PC-3 (cell line): ENCODE data around the gene LMTK3. TPM values are rescaled to one million over a fixed set of nuclear protein-coding genes. Genes with fewer than 3 reads are reported as not detected.

Experiments used
- ATAC-seq: fragments of 200-7000 bp; cut with Tn5 transposase; 2 replicates; pipeline ENCODE4 v1.9.1; 2020; ENCODE audit warnings: mild to moderate bottlenecking, moderate library complexity
- BruUV-seq: library from RNA; stranded (reverse); fragments of 400-500 nt; replicated peaks from 2 replicates; lab custom pipeline; 2021; lab: Mats Ljungman, UMichigan
- CTCF ChIA-PET: fragments of 300-600 bp; sonication (Branson Sonifier 250); formaldehyde crosslinking; loops from one replicate; lab custom pipeline; 2022; ENCODE audit warnings: antibody characterized with exemption; lab: Charles Lee
- POLR2A ChIA-PET: fragments of 300-600 bp; sonication (Branson Sonifier 250); formaldehyde crosslinking; loops from one replicate; lab custom pipeline; 2022; ENCODE audit warnings: antibody characterized with exemption; ENCODE audit not compliant: unreplicated experiment; lab: Charles Lee
- DNase-seq: peaks from one replicate; pipeline ENCODE4 v3.0.0-alpha.2; 2015
- H2AFZ ChIP-seq: fragments of 300-600 bp; sonication (generic); 2 replicates; pipeline ENCODE4 v1.6.0; 2016; ENCODE audit warnings: antibody characterized with exemption, low read length
- H3F3A ChIP-seq: fragments of 300-600 bp; sonication (generic); one replicate; pipeline ENCODE4 v1.6.0; 2017; ENCODE audit warnings: antibody characterized with exemption, low read length, control low read depth, mild to moderate bottlenecking; ENCODE audit not compliant: unreplicated experiment
- H3K27ac ChIP-seq: fragments of 300-600 bp; sonication (generic); 2 replicates; pipeline ENCODE4 v1.5.1; 2016; ENCODE audit warnings: mild to moderate bottlenecking, low read length
- H3K27me3 ChIP-seq: fragments of 300-600 bp; sonication (generic); 2 replicates; pipeline ENCODE4 v1.6.1; 2016; ENCODE audit warnings: low read length, mixed read lengths
- H3K36me3 ChIP-seq: fragments of 300-600 bp; sonication (generic); 2 replicates; pipeline ENCODE4 v1.6.1; 2016; ENCODE audit warnings: low read depth, mixed run types, low read length, mixed read lengths
- H3K4me1 ChIP-seq: fragments of 300-600 bp; sonication (generic); 2 replicates; pipeline ENCODE4 v1.5.1; 2016; ENCODE audit warnings: low read length; ENCODE audit not compliant: insufficient read depth
- H3K4me2 ChIP-seq: fragments of 300-600 bp; sonication (generic); 2 replicates; pipeline ENCODE4 v1.6.0; 2016; ENCODE audit warnings: low read length
- H3K4me3 ChIP-seq: fragments of 300-600 bp; sonication (generic); 2 replicates; pipeline ENCODE4 v1.5.1; 2016; ENCODE audit warnings: mild to moderate bottlenecking, low read length, mixed read lengths
- H3K79me2 ChIP-seq: fragments of 300-600 bp; sonication (generic); 2 replicates; pipeline ENCODE4 v1.6.1; 2017; ENCODE audit warnings: low read length, mixed read lengths
- H3K9ac ChIP-seq: fragments of 300-600 bp; sonication (generic); 2 replicates; pipeline ENCODE4 v1.6.0; 2016; ENCODE audit warnings: mild to moderate bottlenecking, low read length
- H3K9me2 ChIP-seq: fragments of 300-600 bp; sonication (generic); replicated peaks from 2 replicates; pipeline ENCODE4 v1.6.1; 2016; ENCODE audit warnings: mixed run types, low read length, mixed read lengths
- H3K9me3 ChIP-seq: fragments of 300-600 bp; sonication (generic); 2 replicates; pipeline ENCODE4 v1.6.1; 2016; ENCODE audit warnings: low read length, mixed read lengths
- H4K20me1 ChIP-seq: fragments of 300-600 bp; sonication (generic); 2 replicates; pipeline ENCODE4 v1.6.1; 2016; ENCODE audit warnings: low read length, mixed read lengths
- EZH2 ChIP-seq: fragments of 300-600 bp; sonication (generic); IDR thresholded peaks from one replicate; pipeline ENCODE4 v1.6.1; 2017; ENCODE audit warnings: antibody characterized with exemption, mild to moderate bottlenecking, low read length; ENCODE audit not compliant: unreplicated experiment
- EZH2phosphoT487 ChIP-seq: fragments of 300-600 bp; sonication (generic); IDR thresholded peaks from 2 replicates; pipeline ENCODE4 v1.6.1; 2018; ENCODE audit warnings: mild to moderate bottlenecking, antibody characterized with exemption, low read length, borderline replicate concordance
- intact Hi-C: fragments of 100-400 bp; cut with micrococcal nuclease; formaldehyde crosslinking; loops from 2 replicates; pipeline ENCODE4 v1.9.0; 2023
- total RNA-seq: library from RNA; depleted of rRNA; stranded (reverse); fragments of >200 nt; gene quantifications from 2 replicates; pipeline ENCODE4 v1.2.3, GENCODE V29; 2014
- TF ChIP-seq, protein P1 (sequence below): fragments of 300-600 bp; sonication (generic); conservative IDR thresholded peaks from 2 replicates; pipeline ENCODE4 v1.5.1; 2017; ENCODE audit warnings: antibody characterized with exemption, low read depth, mild to moderate bottlenecking, low read length

The LMTK3 gene
- total RNA-seq, 1 experiment from 2014 or later = 4.8 TPM

DNA sequence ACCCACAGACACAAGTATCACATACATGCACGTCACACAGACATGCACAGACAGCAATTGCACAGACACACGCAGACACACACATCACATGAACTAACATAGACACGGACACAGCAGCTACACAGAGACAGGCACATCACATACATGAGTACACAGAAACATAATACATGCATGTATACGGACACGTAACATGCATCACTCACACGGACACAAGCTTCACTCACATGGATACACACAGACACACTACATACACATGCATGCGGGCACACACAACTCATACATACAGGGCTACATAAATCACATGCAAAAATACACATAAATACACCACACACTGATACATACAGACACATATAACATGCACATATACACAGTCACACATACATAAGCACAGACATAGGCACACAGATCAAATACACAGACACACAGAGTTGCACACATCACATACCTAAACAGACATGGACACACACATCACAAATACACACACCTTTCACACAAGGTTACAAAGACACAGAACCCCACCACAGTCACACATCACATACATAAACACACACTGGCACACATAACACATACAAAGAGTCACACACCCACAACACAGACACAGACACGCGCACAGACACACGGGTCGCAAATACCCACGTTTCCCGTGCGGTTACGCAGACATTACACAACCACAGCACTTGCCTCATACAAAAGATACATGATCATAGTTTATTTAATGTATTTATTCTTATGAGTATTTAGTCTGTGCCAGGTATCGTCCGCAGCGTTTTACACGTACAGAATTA lies 1.1 kb upstream of the LMTK3 start:
- CTCF ChIA-PET = no interaction called here
- H3K27me3 ChIP-seq = no peaks in the 10 kb centered on the region
- ATAC-seq (no peak), DNase-seq (no peak)
- intact Hi-C loops = no loop called here
- H3K4me2 ChIP-seq = peak overlapping the region; percentile 98
- no TSS peak for BruUV-seq
- H4K20me1 ChIP-seq = no peaks in the 10 kb centered on the region
- H3K36me3 ChIP-seq = no peaks in the 10 kb centered on the region
- H3K9me3 ChIP-seq = no peaks in the 10 kb centered on the region
- H3K9ac ChIP-seq = no peak overlapping the region
- no peaks in the 10 kb centered on the region for H3K9me2 ChIP-seq
- no peaks in the 10 kb centered on the region for H3F3A ChIP-seq
- TF ChIP-seq, protein P1, sequence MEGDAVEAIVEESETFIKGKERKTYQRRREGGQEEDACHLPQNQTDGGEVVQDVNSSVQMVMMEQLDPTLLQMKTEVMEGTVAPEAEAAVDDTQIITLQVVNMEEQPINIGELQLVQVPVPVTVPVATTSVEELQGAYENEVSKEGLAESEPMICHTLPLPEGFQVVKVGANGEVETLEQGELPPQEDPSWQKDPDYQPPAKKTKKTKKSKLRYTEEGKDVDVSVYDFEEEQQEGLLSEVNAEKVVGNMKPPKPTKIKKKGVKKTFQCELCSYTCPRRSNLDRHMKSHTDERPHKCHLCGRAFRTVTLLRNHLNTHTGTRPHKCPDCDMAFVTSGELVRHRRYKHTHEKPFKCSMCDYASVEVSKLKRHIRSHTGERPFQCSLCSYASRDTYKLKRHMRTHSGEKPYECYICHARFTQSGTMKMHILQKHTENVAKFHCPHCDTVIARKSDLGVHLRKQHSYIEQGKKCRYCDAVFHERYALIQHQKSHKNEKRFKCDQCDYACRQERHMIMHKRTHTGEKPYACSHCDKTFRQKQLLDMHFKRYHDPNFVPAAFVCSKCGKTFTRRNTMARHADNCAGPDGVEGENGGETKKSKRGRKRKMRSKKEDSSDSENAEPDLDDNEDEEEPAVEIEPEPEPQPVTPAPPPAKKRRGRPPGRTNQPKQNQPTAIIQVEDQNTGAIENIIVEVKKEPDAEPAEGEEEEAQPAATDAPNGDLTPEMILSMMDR = no peak
- TF ChIP-seq EZH2phosphoT487 = no peak
- H3K79me2 ChIP-seq = no peaks in the 10 kb centered on the region
- H3K4me1 ChIP-seq = no peaks in the 10 kb centered on the region; the same call in 1 of the 2 replicates
- no peak overlapping the region for H3K27ac ChIP-seq
- H2AFZ ChIP-seq = peak overlapping the region; percentile 96; the same call in 1 of the 2 replicates
- peak overlapping the region; percentile 81 for H3K4me3 ChIP-seq
- POLR2A ChIA-PET = no interaction called here

DNA sequence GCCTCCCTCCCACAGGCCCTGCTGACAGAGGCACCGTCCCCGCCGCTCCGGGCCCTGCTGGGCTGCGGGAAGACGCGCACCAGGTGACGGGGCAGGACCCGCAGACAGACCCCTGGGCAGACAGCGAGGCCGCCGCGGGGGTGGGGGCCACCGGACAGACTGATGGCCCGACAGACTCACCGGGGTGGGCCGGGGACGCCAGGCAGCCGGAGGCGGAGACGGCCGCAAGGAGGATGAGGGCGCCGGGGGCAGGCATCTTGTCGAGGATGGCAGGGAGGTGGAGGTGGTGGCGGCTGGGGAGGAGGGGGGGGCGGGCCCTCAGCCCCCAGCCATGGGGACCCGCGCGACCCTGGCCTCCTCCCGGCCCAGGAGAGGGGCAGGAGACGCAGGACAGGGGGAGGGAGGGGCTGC lies 309 bp downstream of the LMTK3 start:
- Histone ChIP-seq H2AFZ (peak overlapping the region; percentile 53; the same call in 1 of the 2 replicates), H3K79me2 (no peaks in the 10 kb centered on the region), H3F3A (no peaks in the 10 kb centered on the region), H3K27me3 (no peaks in the 10 kb centered on the region), H3K27ac (no peak overlapping the region), H3K9ac (no peak overlapping the region), H3K9me2 (no peaks in the 10 kb centered on the region), H3K36me3 (no peaks in the 10 kb centered on the region), H3K4me2 (peak overlapping the region; percentile 75), H4K20me1 (no peaks in the 10 kb centered on the region), H3K4me3 (peak overlapping the region; percentile 63), H3K4me1 (no peaks in the 10 kb centered on the region; the same call in 1 of the 2 replicates), H3K9me3 (no peaks in the 10 kb centered on the region)
- no peak for DNase-seq
- TF ChIP-seq EZH2 (no peak), EZH2phosphoT487 (no peak)
- TF ChIP-seq, protein P1 = no peak
- CTCF ChIA-PET = interaction anchor here (0.7 kb wide), 1 partner anchor 73 kb away, joined by 3 read pairs; no protein-coding TSS in a partner anchor
- peak; percentile 5 for ATAC-seq
- no TSS peak for BruUV-seq
- intact Hi-C loops = no loop called here
- POLR2A ChIA-PET = no interaction called here
